GM19452 (cell line): ENCODE measurements around the gene DGLUCY.
"Not testable (repeated sequence)": the region's sequence is repeated elsewhere in the genome, so short reads cannot be mapped to it uniquely, and the experiment has no call there.

ENCODE experiments used
- ATAC-seq: cut with Tn5 transposase; IDR thresholded peaks from one replicate; pipeline ENCODE4 v1.9.1; 2021; ENCODE audit not compliant: unreplicated experiment

DGLUCY gene

GRCh38 chr14:91232052-91232451 is 118.2 kb downstream of the DGLUCY start:
- ATAC-seq, result no peak

GRCh38 chr14:91232603-91233002 is 118.7 kb downstream of the DGLUCY start:
- no peak for ATAC-seq

GRCh38 chr14:91233936-91234790 is 120.3 kb downstream of the DGLUCY start:
- no peak for ATAC-seq

GRCh38 chr14:91234791-91235114 is 120.9 kb downstream of the DGLUCY start:
- no peak for ATAC-seq

GRCh38 chr14:91235841-91236240 is 122.0 kb downstream of the DGLUCY start:
- ATAC-seq, result no peak

GRCh38 chr14:91237219-91237618 is 123.3 kb downstream of the DGLUCY start:
- no peak for ATAC-seq

GRCh38 chr14:91238085-91238484 is 124.2 kb downstream of the DGLUCY start:
- no peak for ATAC-seq

GRCh38 chr14:91238661-91239060 is 124.8 kb downstream of the DGLUCY start:
- no peak for ATAC-seq

- ATAC-seq, result peak; percentile 65
Observed at GRCh38 chr14:91241863-91242262, 128.0 kb downstream of the DGLUCY start.

- ATAC-seq, result no peak
Observed at GRCh38 chr14:91242635-91243034, 128.8 kb downstream of the DGLUCY start.

- ATAC-seq, result peak; percentile 7
Observed at GRCh38 chr14:91243074-91243471, 129.2 kb downstream of the DGLUCY start.

- no peak for ATAC-seq
Observed at GRCh38 chr14:91244501-91244901, 130.6 kb downstream of the DGLUCY start, which contains the start of gene GPR68. Gene GPR68 (minus strand): TSS chr14:91244704. CDS start chr14:91235050, 9,654 bp downstream.

- ATAC-seq, result no peak
Observed at GRCh38 chr14:91245029-91245428, 131.2 kb downstream of the DGLUCY start.

- not testable (repeated sequence) for ATAC-seq
Observed at GRCh38 chr14:91245616-91246015, 131.7 kb downstream of the DGLUCY start.

GRCh38 chr14:91246051-91246852 is 132.4 kb downstream of the DGLUCY start:
- no peak for ATAC-seq

- peak; percentile 91 for ATAC-seq
Observed at GRCh38 chr14:91249841-91250616, 136.2 kb downstream of the DGLUCY start.

- no peak for ATAC-seq
Observed at GRCh38 chr14:91250912-91251311, 137.0 kb downstream of the DGLUCY start.

- ATAC-seq, result no peak
Observed at GRCh38 chr14:91252871-91253794, 139.3 kb downstream of the DGLUCY start.

- no peak for ATAC-seq
Observed at GRCh38 chr14:91253795-91254323, 140.0 kb downstream of the DGLUCY start.

GRCh38 chr14:91254461-91254860 is 140.6 kb downstream of the DGLUCY start:
- no peak for ATAC-seq
